Thyroid gland (tissue), 4 donors: ENCODE measurements around the gene B3GNT5.

Source experiments
- POLR2A ChIP-seq, 2 donors: fragments of 450-650 bp; IDR thresholded peaks; one replicate each; pipeline ENCODE4 v1.6.1; 2017; ENCODE audit warnings: antibody characterized with exemption in 2 of 2, mild to moderate bottlenecking in 2 of 2, moderate library complexity in 1 of 2
- TF ChIP-seq, protein P1 (sequence below), 6 experiments: fragments of 200-600 bp in 3 of 6; fragments of 450-650 bp in 3 of 6; sonication (generic) in 3 of 6; IDR thresholded peaks; one replicate each; pipeline ENCODE4 v1.5.1; 2016 to 2019; ENCODE audit warnings: antibody characterized with exemption in 6 of 6, mild to moderate bottlenecking in 2 of 6, inconsistent platforms in 1 of 6, moderate library complexity in 1 of 6

- TF ChIP-seq, protein P1, sequence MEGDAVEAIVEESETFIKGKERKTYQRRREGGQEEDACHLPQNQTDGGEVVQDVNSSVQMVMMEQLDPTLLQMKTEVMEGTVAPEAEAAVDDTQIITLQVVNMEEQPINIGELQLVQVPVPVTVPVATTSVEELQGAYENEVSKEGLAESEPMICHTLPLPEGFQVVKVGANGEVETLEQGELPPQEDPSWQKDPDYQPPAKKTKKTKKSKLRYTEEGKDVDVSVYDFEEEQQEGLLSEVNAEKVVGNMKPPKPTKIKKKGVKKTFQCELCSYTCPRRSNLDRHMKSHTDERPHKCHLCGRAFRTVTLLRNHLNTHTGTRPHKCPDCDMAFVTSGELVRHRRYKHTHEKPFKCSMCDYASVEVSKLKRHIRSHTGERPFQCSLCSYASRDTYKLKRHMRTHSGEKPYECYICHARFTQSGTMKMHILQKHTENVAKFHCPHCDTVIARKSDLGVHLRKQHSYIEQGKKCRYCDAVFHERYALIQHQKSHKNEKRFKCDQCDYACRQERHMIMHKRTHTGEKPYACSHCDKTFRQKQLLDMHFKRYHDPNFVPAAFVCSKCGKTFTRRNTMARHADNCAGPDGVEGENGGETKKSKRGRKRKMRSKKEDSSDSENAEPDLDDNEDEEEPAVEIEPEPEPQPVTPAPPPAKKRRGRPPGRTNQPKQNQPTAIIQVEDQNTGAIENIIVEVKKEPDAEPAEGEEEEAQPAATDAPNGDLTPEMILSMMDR (IDR thresholded peaks at IDR 0.05): no peak
- no peak for TF ChIP-seq POLR2A (IDR thresholded peaks at IDR 0.05)
Measured at GRCh38 chr3:183270344-183270743, 17.3 kb downstream of the B3GNT5 start.
